Colonic mucosa (tissue), 4 donors: ENCODE measurements around the gene STXBP5L. TPM values are rescaled to one million over a fixed set of nuclear protein-coding genes. Genes with fewer than 3 reads are reported as not detected.

Experiments
- DNase-seq: peaks from one replicate; pipeline ENCODE4 v3.0.0-alpha.2; 2020
- H3K27ac ChIP-seq: fragments of 200-600 bp; one replicate; pipeline ENCODE4 v1.8.0; 2021
- H3K27me3 ChIP-seq: fragments of 200-600 bp; one replicate; pipeline ENCODE4 v1.8.0; 2021
- H3K36me3 ChIP-seq: fragments of 200-600 bp; one replicate; pipeline ENCODE4 v1.8.0; 2021
- H3K4me1 ChIP-seq: fragments of 200-600 bp; one replicate; pipeline ENCODE4 v1.8.0; 2021; ENCODE audit warnings: mild to moderate bottlenecking
- H3K4me3 ChIP-seq: fragments of 200-600 bp; one replicate; pipeline ENCODE4 v1.8.0; 2021
- H3K9ac ChIP-seq, 2 donors: one replicate each; pipeline ENCODE4 v1.7.0; 2013; ENCODE audit warnings: control low read depth in 2 of 2, low read depth in 2 of 2, low read length in 2 of 2
- H3K9me3 ChIP-seq: fragments of 200-600 bp; one replicate; pipeline ENCODE4 v1.8.0; 2021
- intact Hi-C: fragments of 100-400 bp; cut with DNase I; formaldehyde crosslinking; loops from one replicate; pipeline ENCODE4 v1.14.1; 2022
- total RNA-seq, 2 donors: library from RNA; stranded (reverse); fragmentation: NEBNext Ultra II Directional in 1 of 2; extraction: Animal tissue kit (Norgen Biotek cat#: 25700) in 1 of 2; gene quantifications; one replicate each; pipeline ENCODE4 v1.2.1, GENCODE V29; 2021
- TF ChIP-seq, protein P1 (sequence below): fragments of 200-600 bp; IDR thresholded peaks from one replicate; pipeline ENCODE4 v1.8.0; 2022; ENCODE audit warnings: antibody characterized with exemption, mild to moderate bottlenecking
- donor health status: healthy.
- donor health status: DM: no; HTN: no; CAD: no.
- donor health status: DM: no; HTN: no; CAD: no.

Gene STXBP5L
- total RNA-seq, 2 donors from 2014 or later = 0.22 to 0.74 TPM

DNA sequence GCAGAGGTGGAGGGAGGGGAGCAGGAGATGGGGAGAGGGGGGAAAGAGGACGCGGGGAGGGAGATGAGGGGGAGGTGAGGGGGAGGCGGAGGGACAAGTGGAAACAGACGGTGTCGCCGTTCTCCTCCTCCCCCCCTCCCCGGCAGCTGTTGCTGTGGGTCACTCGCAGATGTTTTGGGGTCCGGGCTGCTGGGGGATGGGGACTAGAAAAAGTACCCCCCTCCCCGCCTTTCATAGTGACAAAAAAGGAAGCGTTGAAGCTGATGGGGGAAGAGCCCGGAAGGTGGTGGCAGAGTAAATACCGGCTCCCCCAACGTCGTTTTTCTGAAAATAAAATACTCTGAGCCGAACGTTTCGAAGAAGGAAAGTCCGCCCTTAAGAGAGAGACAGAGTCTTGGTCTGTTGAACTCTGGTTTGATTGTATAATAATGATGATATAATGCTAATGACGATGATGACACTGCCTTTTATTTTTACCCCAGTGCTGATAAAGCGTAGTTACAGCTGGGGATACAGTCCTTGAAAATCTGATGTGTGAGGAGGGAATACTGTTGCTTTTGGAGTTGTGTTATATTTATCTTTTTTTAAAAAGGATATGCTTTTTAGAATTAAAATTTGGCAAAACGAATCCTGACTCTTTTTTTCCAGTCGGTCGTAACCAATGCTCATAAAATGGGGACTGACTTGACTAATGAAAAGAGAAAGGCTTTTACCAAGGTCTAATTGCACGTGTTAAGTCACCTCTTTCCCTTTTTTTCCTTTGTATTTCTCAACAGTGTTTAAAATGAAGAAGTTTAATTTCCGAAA lies 993 bp downstream of the STXBP5L start:
- Histone ChIP-seq H3K27ac (no peak overlapping the region), H3K9ac (no peak overlapping the region), H3K4me1 (no peaks in the 10 kb centered on the region), H3K36me3 (no peaks in the 10 kb centered on the region), H3K4me3 (peak overlapping the region; percentile 44), H3K9me3 (no peaks in the 10 kb centered on the region), H3K27me3 (peaks cover 13% of the 10 kb centered on the region)
- intact Hi-C loops = no loop called here
- TF ChIP-seq, protein P1, sequence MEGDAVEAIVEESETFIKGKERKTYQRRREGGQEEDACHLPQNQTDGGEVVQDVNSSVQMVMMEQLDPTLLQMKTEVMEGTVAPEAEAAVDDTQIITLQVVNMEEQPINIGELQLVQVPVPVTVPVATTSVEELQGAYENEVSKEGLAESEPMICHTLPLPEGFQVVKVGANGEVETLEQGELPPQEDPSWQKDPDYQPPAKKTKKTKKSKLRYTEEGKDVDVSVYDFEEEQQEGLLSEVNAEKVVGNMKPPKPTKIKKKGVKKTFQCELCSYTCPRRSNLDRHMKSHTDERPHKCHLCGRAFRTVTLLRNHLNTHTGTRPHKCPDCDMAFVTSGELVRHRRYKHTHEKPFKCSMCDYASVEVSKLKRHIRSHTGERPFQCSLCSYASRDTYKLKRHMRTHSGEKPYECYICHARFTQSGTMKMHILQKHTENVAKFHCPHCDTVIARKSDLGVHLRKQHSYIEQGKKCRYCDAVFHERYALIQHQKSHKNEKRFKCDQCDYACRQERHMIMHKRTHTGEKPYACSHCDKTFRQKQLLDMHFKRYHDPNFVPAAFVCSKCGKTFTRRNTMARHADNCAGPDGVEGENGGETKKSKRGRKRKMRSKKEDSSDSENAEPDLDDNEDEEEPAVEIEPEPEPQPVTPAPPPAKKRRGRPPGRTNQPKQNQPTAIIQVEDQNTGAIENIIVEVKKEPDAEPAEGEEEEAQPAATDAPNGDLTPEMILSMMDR = no peak
- no peak for DNase-seq

DNA sequence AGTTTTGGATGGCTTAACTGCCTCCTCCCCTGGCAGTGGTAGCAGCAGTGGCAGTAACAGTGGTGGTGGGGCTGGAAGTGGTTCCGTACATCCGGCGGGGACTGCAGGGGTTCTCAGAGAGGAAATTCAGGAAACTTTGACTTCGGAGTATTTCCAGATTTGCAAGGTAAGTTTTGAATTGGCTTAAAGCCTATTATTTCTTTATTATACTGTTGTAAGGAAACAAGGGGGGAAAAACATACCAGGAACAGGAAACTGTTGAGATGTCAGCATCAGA lies 1.5 kb downstream of the STXBP5L start:
- intact Hi-C loops = no loop called here
- Histone ChIP-seq H3K36me3 (no peaks in the 10 kb centered on the region), H3K9ac (no peak overlapping the region), H3K4me3 (no peak overlapping the region), H3K9me3 (no peaks in the 10 kb centered on the region), H3K27ac (no peak overlapping the region), H3K27me3 (peaks cover 13% of the 10 kb centered on the region), H3K4me1 (no peaks in the 10 kb centered on the region)
- DNase-seq = no peak
- TF ChIP-seq, protein P1 = no peak

- Histone ChIP-seq H3K4me3 (no peak overlapping the region), H3K9me3 (no peaks in the 10 kb centered on the region), H3K4me1 (no peaks in the 10 kb centered on the region), H3K36me3 (no peaks in the 10 kb centered on the region), H3K27ac (no peak overlapping the region), H3K9ac (no peak overlapping the region), H3K27me3 (no peaks in the 10 kb centered on the region)
- TF ChIP-seq, protein P1 = no peak
- intact Hi-C loops = no loop called here
- DNase-seq = no peak
Observed at GRCh38 chr3:120926146-120926545, 18.1 kb downstream of the STXBP5L start.

- H3K9me3 ChIP-seq = no peaks in the 10 kb centered on the region
- no peaks in the 10 kb centered on the region for H3K27me3 ChIP-seq
- no peak overlapping the region for H3K4me3 ChIP-seq
- TF ChIP-seq, protein P1 = no peak
- intact Hi-C loops = no loop called here
- no peak overlapping the region for H3K27ac ChIP-seq
- no peaks in the 10 kb centered on the region for H3K36me3 ChIP-seq
- H3K9ac ChIP-seq = no peak overlapping the region
- no peak for DNase-seq
- no peaks in the 10 kb centered on the region for H3K4me1 ChIP-seq
Observed at GRCh38 chr3:120928991-120929390, 21.0 kb downstream of the STXBP5L start.

- TF ChIP-seq, protein P1 = no peak
- no peaks in the 10 kb centered on the region for H3K27me3 ChIP-seq
- intact Hi-C loops = no loop called here
- H3K4me1 ChIP-seq = no peaks in the 10 kb centered on the region
- no peaks in the 10 kb centered on the region for H3K9me3 ChIP-seq
- H3K27ac ChIP-seq = no peak overlapping the region
- no peak overlapping the region for H3K9ac ChIP-seq
- H3K4me3 ChIP-seq = no peak overlapping the region
- no peaks in the 10 kb centered on the region for H3K36me3 ChIP-seq
- DNase-seq = no peak
Observed at GRCh38 chr3:120931593-120931992, 23.6 kb downstream of the STXBP5L start.
